Stimulated activated CD4-positive, alpha-beta T cell treated with anti-CD3 and anti-CD28 coated beads, Interleukin-2, amount 100 ng/mL, for 4 hours (primary cell): ENCODE results near the gene DOCK4.

Experiments used
- DNase-seq: peaks from one replicate; pipeline ENCODE4 v3.0.0-alpha.2; 2020; ENCODE audit warnings: low read depth

The DOCK4 gene

GRCh38 chr7:111730057-111730456 lies 476.1 kb downstream of the DOCK4 start:
- no peak for DNase-seq

- no peak for DNase-seq
These were observed 476.7 kb downstream of the DOCK4 start for GRCh38 chr7:111729483-111729882.

GRCh38 chr7:111728635-111728995 lies 477.6 kb downstream of the DOCK4 start:
- DNase-seq, result no peak

- DNase-seq, result no peak
These were observed 478.1 kb downstream of the DOCK4 start for GRCh38 chr7:111727905-111728634.

- DNase-seq, result no peak
These were observed 487.3 kb downstream of the DOCK4 start for GRCh38 chr7:111718886-111719285.

GRCh38 chr7:111711426-111712065 lies 494.7 kb downstream of the DOCK4 start:
- DNase-seq, result no peak

GRCh38 chr7:111710839-111711380 lies 495.3 kb downstream of the DOCK4 start:
- no peak for DNase-seq

GRCh38 chr7:111708072-111708471 lies 498.1 kb downstream of the DOCK4 start:
- no peak for DNase-seq

- DNase-seq, result no peak
These were observed 500.4 kb downstream of the DOCK4 start for GRCh38 chr7:111705807-111706206.

- no peak for DNase-seq
These were observed 508.4 kb downstream of the DOCK4 start for GRCh38 chr7:111697771-111698170.

- DNase-seq, result no peak
These were observed 511.8 kb downstream of the DOCK4 start for GRCh38 chr7:111694376-111694775.

GRCh38 chr7:111690364-111691111 lies 515.7 kb downstream of the DOCK4 start:
- no peak for DNase-seq

- DNase-seq, result no peak
These were observed 520.9 kb downstream of the DOCK4 start for GRCh38 chr7:111685349-111685748.

GRCh38 chr7:111682588-111683340 lies 523.4 kb downstream of the DOCK4 start:
- DNase-seq, result no peak

- no peak for DNase-seq
These were observed 525.0 kb downstream of the DOCK4 start for GRCh38 chr7:111681242-111681641.

GRCh38 chr7:111678986-111679385 lies 527.2 kb downstream of the DOCK4 start:
- no peak for DNase-seq

- DNase-seq, result no peak
These were observed 527.9 kb downstream of the DOCK4 start for GRCh38 chr7:111678281-111678680.

- DNase-seq, result no peak
These were observed 528.4 kb downstream of the DOCK4 start for GRCh38 chr7:111677848-111678247.

- no peak for DNase-seq
These were observed 529.4 kb downstream of the DOCK4 start for GRCh38 chr7:111676811-111677210.
